GM12878 (cell line): ENCODE results near the gene TNFRSF8. TPM values are rescaled to one million over a fixed set of nuclear protein-coding genes. Genes with fewer than 3 reads are reported as not detected.

Experiments used
- ATAC-seq: fragments of 200-7000 bp; cut with Tn5 transposase; 3 replicates; pipeline ENCODE4 v1.9.1; 2020; ENCODE audit warnings: mild to moderate bottlenecking, moderate library complexity
- BruUV-seq: library from RNA; stranded (reverse); fragments of 400-500 nt; replicated peaks from 2 replicates; lab custom pipeline; 2021; lab: Mats Ljungman, UMichigan
- CTCF ChIA-PET: fragments of 300-600 bp; sonication (Branson Sonifier 250); formaldehyde crosslinking; extraction: SDS; loops from one replicate; lab custom pipeline; 2021; ENCODE audit warnings: inconsistent platforms; lab: Yijun Ruan, JAX
- POLR2A ChIA-PET: fragments of 350-600 bp; formaldehyde crosslinking; extraction: SDS; loops from one replicate; lab custom pipeline; 2021; ENCODE audit warnings: inconsistent platforms; lab: Charles Lee
- RAD21 ChIA-PET: fragments of 300-600 bp; sonication (Branson Sonifier 250); formaldehyde crosslinking; loops from one replicate; lab custom pipeline; 2023; ENCODE audit warnings: antibody characterized with exemption; ENCODE audit not compliant: unreplicated experiment; lab: Charles Lee
- SMC1A ChIA-PET: fragments of 300-600 bp; sonication (Branson Sonifier 250); formaldehyde crosslinking; loops from one replicate; lab custom pipeline; 2023; ENCODE audit not compliant: unreplicated experiment, uncharacterized antibody; lab: Charles Lee
- DNase-seq: peaks from one replicate; pipeline ENCODE4 v3.0.0-alpha.2; 2011; ENCODE audit warnings: low read depth, low spot score
- FAIRE-seq: peaks from 3 replicates; lab custom pipeline; 2011; peaks lifted over from hg19 to GRCh38; lab: Jason Lieb, UNC
- H2AFZ ChIP-seq: 2 replicates; pipeline ENCODE4 v1.6.0; 2011; ENCODE audit warnings: low read depth, low read length, control low read depth; ENCODE audit not compliant: control insufficient read depth
- H3K27ac ChIP-seq: 2 replicates; pipeline ENCODE4 v1.5.1; 2011; ENCODE audit warnings: control low read depth; ENCODE audit not compliant: control insufficient read depth, insufficient read depth
- H3K27me3 ChIP-seq, 2 experiments: replicated peaks in 1 of 2; 2 replicates each; pipeline versions ENCODE4 v1.6.0 to v1.6.1; 2011; ENCODE audit warnings: low read length in 1 of 2; ENCODE audit not compliant: control insufficient read depth in 2 of 2, insufficient read depth in 2 of 2
- H3K36me3 ChIP-seq, 2 experiments: 2 replicates each; pipeline ENCODE4 v1.5.1; 2011; ENCODE audit warnings: low read length in 1 of 2; ENCODE audit not compliant: control insufficient read depth in 2 of 2, insufficient read depth in 2 of 2
- H3K4me1 ChIP-seq: 2 replicates; pipeline ENCODE4 v1.6.1; 2011; ENCODE audit warnings: mild to moderate bottlenecking, low read length, moderate library complexity, mixed read lengths; ENCODE audit not compliant: control insufficient read depth, insufficient read depth
- H3K4me2 ChIP-seq: 2 replicates; pipeline ENCODE4 v1.6.0; 2011; ENCODE audit warnings: control low read depth; ENCODE audit not compliant: control insufficient read depth, insufficient read depth
- H3K4me3 ChIP-seq: fragments of 200-600 bp; sonication (generic); 2 replicates; pipeline ENCODE4 v1.5.1; 2016
- H3K79me2 ChIP-seq: 2 replicates; pipeline ENCODE4 v1.6.0; 2011; ENCODE audit warnings: low read length; ENCODE audit not compliant: control insufficient read depth, insufficient read depth
- H3K9ac ChIP-seq: 2 replicates; pipeline ENCODE4 v1.8.0; 2011; ENCODE audit warnings: low read length, control low read depth, mixed read lengths; ENCODE audit not compliant: control insufficient read depth, insufficient read depth
- H3K9me3 ChIP-seq: replicated peaks from 3 replicates; pipeline ENCODE4 v1.5.1; 2011; ENCODE audit warnings: mild to moderate bottlenecking, low read length; ENCODE audit not compliant: control insufficient read depth, insufficient read depth
- H4K20me1 ChIP-seq: 2 replicates; pipeline ENCODE4 v1.6.0; 2011; ENCODE audit not compliant: control insufficient read depth, insufficient read depth
- ATF7 ChIP-seq: fragments of 450-650 bp; IDR thresholded peaks from 2 replicates; pipeline ENCODE4 v1.6.1; 2016; ENCODE audit warnings: low read depth, mild to moderate bottlenecking
- CHD2 ChIP-seq: IDR thresholded peaks from 2 replicates; pipeline ENCODE4 v1.6.1; 2011; ENCODE audit warnings: low read depth, low read length, improper control_type of control experiment, borderline replicate concordance
- EGR1 ChIP-seq, 2 experiments: IDR thresholded peaks; 1 replicate in 1 of 2; 2 replicates in 1 of 2; pipeline ENCODE4 v1.6.1; 2011 to 2012; ENCODE audit warnings: low read depth in 2 of 2, low read length in 2 of 2, borderline replicate concordance in 1 of 2, mild to moderate bottlenecking in 1 of 2, moderate library complexity in 1 of 2
- EP300 ChIP-seq, 2 experiments: fragments of 150-350 bp in 1 of 2; IDR thresholded peaks; 2 replicates each; pipeline ENCODE4 v1.6.1; 2011 to 2012; ENCODE audit warnings: low read depth in 2 of 2, low read length in 2 of 2, borderline replicate concordance in 1 of 2, improper control_type of control experiment in 1 of 2, inconsistent platforms in 1 of 2; ENCODE audit not compliant: control insufficient read depth in 1 of 2
- HDAC6 ChIP-seq: fragments of 200-600 bp; sonication (generic); IDR thresholded peaks from one replicate; pipeline ENCODE4 v1.8.0; 2017; ENCODE audit warnings: antibody characterized with exemption; ENCODE audit not compliant: unreplicated experiment
- MEF2B ChIP-seq: fragments of 450-650 bp; IDR thresholded peaks from 2 replicates; pipeline ENCODE4 v1.6.1; 2018; ENCODE audit warnings: mild to moderate bottlenecking, moderate library complexity; ENCODE audit not compliant: partially characterized antibody, poor library complexity, severe bottlenecking
- NFXL1 ChIP-seq: fragments of 450-650 bp; IDR thresholded peaks from 2 replicates; pipeline ENCODE4 v1.6.1; 2017; ENCODE audit warnings: antibody characterized with exemption, mild to moderate bottlenecking, borderline replicate concordance
- NR2F1 ChIP-seq: fragments of 450-650 bp; conservative IDR thresholded peaks from 2 replicates; pipeline ENCODE4 v1.6.1; 2017; ENCODE audit warnings: mild to moderate bottlenecking
- RAD51 ChIP-seq: fragments of 450-650 bp; IDR thresholded peaks from 2 replicates; pipeline ENCODE4 v1.6.1; 2016; ENCODE audit warnings: moderate library complexity, mild to moderate bottlenecking, inconsistent platforms
- SKIL ChIP-seq: fragments of 450-650 bp; IDR thresholded peaks from 2 replicates; pipeline ENCODE4 v1.6.1; 2017; ENCODE audit warnings: mild to moderate bottlenecking, low read depth, inconsistent platforms; ENCODE audit not compliant: poor library complexity, severe bottlenecking
- SMARCA5 ChIP-seq: fragments of 450-650 bp; IDR thresholded peaks from 2 replicates; pipeline ENCODE4 v1.6.1; 2017; ENCODE audit warnings: mild to moderate bottlenecking
- SREBF2 ChIP-seq: IDR thresholded peaks from 2 replicates; pipeline ENCODE4 v1.6.1; 2012; ENCODE audit warnings: mild to moderate bottlenecking, low read length
- TCF12 ChIP-seq: IDR thresholded peaks from 2 replicates; pipeline ENCODE4 v1.6.1; 2011; ENCODE audit warnings: low read depth, mild to moderate bottlenecking, low read length
- YBX1 ChIP-seq: fragments of 450-650 bp; IDR thresholded peaks from 2 replicates; pipeline ENCODE4 v1.6.1; 2016; ENCODE audit warnings: antibody characterized with exemption
- ZBTB11 ChIP-seq: fragments of 450-650 bp; formaldehyde crosslinking; IDR thresholded peaks from 2 replicates; pipeline ENCODE4 v1.5.0; 2022; ENCODE audit warnings: mild to moderate bottlenecking, missing genetic modification characterization
- WGBS: methylation state at CpG from one replicate; pipeline ENCODE4 v1.1.6; 2016; ENCODE audit warnings: low lambda C conversion rate; ENCODE audit not compliant: insufficient replicate concordance, insufficient coverage; ENCODE audit errors: missing lambda C conversion rate; 5-methylcytosine and 5-hydroxymethylcytosine counted together
- in situ Hi-C: fragments of 300-500 bp; cut with MboI; formaldehyde crosslinking; loops from 9 replicates; pipeline ENCODE4 v1.14.3; 2018; ENCODE audit warnings: mixed read lengths
- intact Hi-C: fragments of 100-400 bp; cut with micrococcal nuclease; formaldehyde crosslinking; loops from one replicate; pipeline ENCODE4 v1.14.2; 2022; ENCODE audit not compliant: unreplicated experiment
- polyA plus RNA-seq, 11 experiments: library from polyadenylated mRNA; depleted of rRNA in 4 of 11; unstranded in 6 of 11; stranded (reverse) in 5 of 11; fragments of >200 nt; fragmentation: Nextera tagmentation in 4 of 11; fragmentation: Illumina TruSeq in 1 of 11; extraction: Ambion mirVana in 4 of 11; extraction: Trizol in 1 of 11; gene quantifications; 1 replicate in 1 of 11; 2 replicates in 10 of 11; pipeline versions ENCODE4 v1.2.1 to v1.2.3, GENCODE V29; 2011 to 2016; ENCODE audit warnings: inconsistent platforms in 2 of 11, missing spikeins in 2 of 11, low read depth in 1 of 11
- total RNA-seq, 4 experiments: library from RNA; depleted of rRNA in 3 of 4; stranded (reverse); fragments of >200 nt in 3 of 4; fragmentation: Illumina TruSeq in 1 of 4; extraction: Trizol in 1 of 4; gene quantifications; 2 replicates each; pipeline versions ENCODE4 v1.2.1 to v1.2.3, GENCODE V29; 2013 to 2021

TNFRSF8 gene
- total and polyA plus RNA-seq, 10 of the 15 experiments (the other 5 are each of a cell fraction or from before 2014, with no cell fraction given), result 9.8 to 114 (median 58.8) TPM

- peak; percentile 76 for TF ChIP-seq SKIL
- TF ChIP-seq ATF7, result peak; percentile 58; the same call in 1 of the 2 replicates
- peak; percentile 63 for TF ChIP-seq RAD51
- TF ChIP-seq SMARCA5, result peak; percentile 67
- 0 out of 3 replicates have a peak, but pooled peaks of 1 of the 2 experiments have one; percentile 11 for TF ChIP-seq EGR1 (IDR thresholded peaks at IDR 0.05; ENCODE audit: borderline replicate concordance in 1 of 2, low read depth in 2 of 2, low read length in 2 of 2)
- peak in 1 of 2 experiments; percentile 19; a peak in 1 of 4 replicates for TF ChIP-seq EP300 (IDR thresholded peaks at IDR 0.05; ENCODE audit: borderline replicate concordance in 1 of 2, control insufficient read depth in 1 of 2, low read depth in 2 of 2, low read length in 2 of 2)
- TF ChIP-seq NR2F1, result peak; percentile 56
Observed at GRCh38 chr1:12039824-12040456, 23.2 kb upstream of the TNFRSF8 start (continued).

GRCh38 chr1:12040457-12041051 is 22.5 kb upstream of the TNFRSF8 start:
- no peaks in the 10 kb centered on the region for H3K79me2 ChIP-seq
- peak overlapping the region; percentile 30; the same call in 1 of the 2 replicates for H3K9ac ChIP-seq
- ChIA-PET CTCF (interaction anchor here (0.8 to 5.5 kb wide), 10 partner anchors 9 to 42 kb away, joined by 3 to 53 read pairs (median 12); partner anchors contain the start of gene MIIP), SMC1A (interaction anchor here (0.5 to 7.0 kb wide), 13 partner anchors 9 to 618 kb away, joined by 3 to 97 read pairs (median 5); partner anchors contain the start of gene MIIP), POLR2A (interaction anchor here (1.1 to 5.5 kb wide), 12 partner anchors 10 to 131 kb away, joined by 4 to 57 read pairs (median 13); partner anchors contain the start of genes MFN2, MIIP and TNFRSF8), RAD21 (interaction anchor here (0.6 to 7.6 kb wide), 16 partner anchors 9 to 119 kb away, joined by 4 to 70 read pairs (median 9); partner anchors contain the start of genes MIIP and TNFRSF8)
- peaks cover 53% of the 10 kb centered on the region for H3K4me1 ChIP-seq
- no peak overlapping the region; the same call in 1 of the 2 replicates for H2AFZ ChIP-seq
- DNase-seq (peak; percentile 79), FAIRE-seq (peak; percentile 64), ATAC-seq (peak; percentile 80)
- in situ Hi-C loops, result no loop called here
- H3K27ac ChIP-seq, result peak overlapping the region; percentile 68
- no TSS peak for BruUV-seq
- WGBS, result 2% methylated on average over 6 of the region's 6 CpGs
- H3K4me2 ChIP-seq, result peak overlapping the region; percentile 75
- H3K27me3 ChIP-seq, result no peaks in the 10 kb centered on the region
- H3K36me3 ChIP-seq, result no peaks in the 10 kb centered on the region
- intact Hi-C loops, result loop anchor here (1.0 kb wide), 2 partner anchors 23 to 39 kb away; partner anchors contain the start of gene TNFRSF8
- H3K9me3 ChIP-seq, result no peaks in the 10 kb centered on the region
- no peaks in the 10 kb centered on the region for H4K20me1 ChIP-seq
- peak overlapping the region; percentile 21; the same call in 1 of the 2 replicates for H3K4me3 ChIP-seq
- TF ChIP-seq CHD2 (0 out of 2 replicates have a peak, but pooled peaks have one; percentile 31), TCF12 (peak; percentile 97), MEF2B (peak; percentile 36), ZBTB11 (CRISPR knock-in tag) (no peak), YBX1 (no peak), NFXL1 (no peak), HDAC6 (no peak), SREBF2 (no peak)
